ENCODE data around the gene GPR35.

GRCh38 chr2:240613781-240614180 is 11.5 kb upstream of the GPR35 start:
- no peak for TF ChIP-seq CTCF (optimal IDR thresholded peaks at IDR 0.05 in 1 of 3, IDR thresholded peaks at IDR 0.05 in 1 of 3, conservative IDR thresholded peaks at IDR 0.05 in 1 of 3; ENCODE audit: extremely low read depth in 1 of 3, insufficient read depth in 2 of 3, low read length in 3 of 3)
- no peak for TF ChIP-seq EZH2 (IDR thresholded peaks at IDR 0.05; ENCODE audit: low read length)
